Choroid plexus epithelial cell (primary cell): ENCODE results near the gene SLC9A8.

Source experiments
- DNase-seq: peaks from one replicate; pipeline ENCODE4 v3.0.0-alpha.2; 2010; ENCODE audit warnings: low read depth
- H3K4me3 ChIP-seq: 2 replicates; pipeline ENCODE4 v1.5.1; 2011; ENCODE audit warnings: low read depth, mild to moderate bottlenecking, control low read depth, low read length, moderate library complexity
- TF ChIP-seq, protein P1 (sequence below): conservative IDR thresholded peaks from 2 replicates; pipeline ENCODE4 v1.5.1; 2011; ENCODE audit warnings: low read depth, mild to moderate bottlenecking, control low read depth, inconsistent platforms, low read length, moderate library complexity

The SLC9A8 gene

DNA sequence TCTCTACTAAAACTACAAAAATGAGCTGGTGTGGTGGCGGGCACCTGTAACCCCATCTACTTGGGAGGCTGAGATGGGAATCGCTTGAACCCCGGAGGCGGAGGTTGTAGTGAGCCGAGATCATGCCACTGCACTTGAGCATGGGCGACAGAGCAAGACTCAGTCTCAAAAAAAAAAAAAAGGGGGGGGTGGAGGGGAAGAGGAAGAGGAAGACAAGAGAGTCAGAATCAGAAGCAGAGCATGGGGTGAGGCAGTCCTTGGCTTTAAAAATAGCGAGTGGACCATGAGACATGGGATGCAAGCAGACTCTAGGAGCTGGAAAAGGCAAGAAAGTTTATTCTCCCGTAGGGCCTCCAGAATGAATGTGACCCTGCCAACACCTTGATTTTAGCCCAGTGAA is 3.9 kb upstream of the SLC9A8 start:
- H3K4me3 ChIP-seq: no peak overlapping the region
- TF ChIP-seq, protein P1, sequence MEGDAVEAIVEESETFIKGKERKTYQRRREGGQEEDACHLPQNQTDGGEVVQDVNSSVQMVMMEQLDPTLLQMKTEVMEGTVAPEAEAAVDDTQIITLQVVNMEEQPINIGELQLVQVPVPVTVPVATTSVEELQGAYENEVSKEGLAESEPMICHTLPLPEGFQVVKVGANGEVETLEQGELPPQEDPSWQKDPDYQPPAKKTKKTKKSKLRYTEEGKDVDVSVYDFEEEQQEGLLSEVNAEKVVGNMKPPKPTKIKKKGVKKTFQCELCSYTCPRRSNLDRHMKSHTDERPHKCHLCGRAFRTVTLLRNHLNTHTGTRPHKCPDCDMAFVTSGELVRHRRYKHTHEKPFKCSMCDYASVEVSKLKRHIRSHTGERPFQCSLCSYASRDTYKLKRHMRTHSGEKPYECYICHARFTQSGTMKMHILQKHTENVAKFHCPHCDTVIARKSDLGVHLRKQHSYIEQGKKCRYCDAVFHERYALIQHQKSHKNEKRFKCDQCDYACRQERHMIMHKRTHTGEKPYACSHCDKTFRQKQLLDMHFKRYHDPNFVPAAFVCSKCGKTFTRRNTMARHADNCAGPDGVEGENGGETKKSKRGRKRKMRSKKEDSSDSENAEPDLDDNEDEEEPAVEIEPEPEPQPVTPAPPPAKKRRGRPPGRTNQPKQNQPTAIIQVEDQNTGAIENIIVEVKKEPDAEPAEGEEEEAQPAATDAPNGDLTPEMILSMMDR: no peak
- no peak for DNase-seq

DNA sequence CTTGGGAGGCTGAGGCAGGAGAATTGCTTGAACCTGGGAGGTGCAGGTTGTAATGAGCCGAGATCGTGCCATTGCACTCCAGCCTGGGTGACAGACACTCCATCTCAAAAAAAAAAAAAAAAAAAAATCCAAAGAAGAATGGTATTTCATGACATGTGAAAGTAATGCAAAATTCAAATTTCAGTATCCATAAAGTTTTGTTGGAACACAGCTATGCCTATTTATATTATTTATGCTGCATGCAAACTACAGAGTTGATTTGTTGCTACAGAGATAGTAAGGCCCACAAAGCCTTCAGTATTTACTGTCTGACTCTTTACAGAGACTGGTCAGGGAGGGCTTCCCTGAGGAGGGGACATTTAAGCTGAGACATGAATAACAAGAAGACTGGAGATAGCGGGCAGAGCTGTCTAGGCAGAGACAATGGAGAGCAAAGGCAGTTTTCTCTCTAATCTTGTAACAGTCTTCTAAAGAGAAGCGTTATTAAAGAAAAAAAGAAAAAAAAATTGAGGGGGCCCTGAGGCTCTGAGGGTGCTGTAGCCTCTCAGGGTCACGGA is 2.7 kb upstream of the SLC9A8 start:
- no peak for DNase-seq
- H3K4me3 ChIP-seq: no peak overlapping the region
- TF ChIP-seq, protein P1: no peak

DNA sequence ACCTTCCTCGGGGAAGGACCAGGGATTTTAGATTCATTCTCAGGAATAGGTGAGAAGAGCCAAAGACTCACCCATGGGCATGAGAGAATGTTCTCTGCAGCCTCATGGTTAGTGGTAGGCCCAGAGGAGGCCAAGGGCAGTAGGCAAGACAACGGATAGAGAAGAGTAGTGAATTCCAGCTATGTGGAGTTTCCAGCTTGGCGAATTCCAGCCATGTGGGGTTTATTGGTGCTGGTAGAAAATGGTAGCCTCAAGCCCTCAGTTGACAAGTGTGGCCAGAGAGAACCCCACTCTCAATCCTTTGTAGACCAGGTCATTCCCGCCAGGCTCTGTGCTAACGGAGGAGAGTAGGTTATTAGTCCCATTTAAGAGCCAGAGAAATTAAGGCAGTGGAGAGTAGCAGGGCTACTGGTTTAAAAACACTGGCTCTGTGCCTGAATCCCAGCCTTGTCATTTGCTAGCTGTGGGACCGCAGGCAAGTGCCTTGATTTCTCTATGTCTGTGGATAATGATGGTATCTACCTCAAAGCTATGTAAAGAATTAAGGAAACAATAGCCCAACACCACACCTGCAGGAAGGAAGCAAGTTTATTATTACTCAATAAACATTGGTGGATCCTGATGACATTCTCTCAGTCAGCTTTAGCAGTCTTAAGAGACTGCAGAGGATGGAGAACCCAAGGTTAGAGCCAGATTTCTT is 2.0 kb upstream of the SLC9A8 start:
- TF ChIP-seq, protein P1: no peak
- no peak for DNase-seq
- H3K4me3 ChIP-seq: no peak overlapping the region

DNA sequence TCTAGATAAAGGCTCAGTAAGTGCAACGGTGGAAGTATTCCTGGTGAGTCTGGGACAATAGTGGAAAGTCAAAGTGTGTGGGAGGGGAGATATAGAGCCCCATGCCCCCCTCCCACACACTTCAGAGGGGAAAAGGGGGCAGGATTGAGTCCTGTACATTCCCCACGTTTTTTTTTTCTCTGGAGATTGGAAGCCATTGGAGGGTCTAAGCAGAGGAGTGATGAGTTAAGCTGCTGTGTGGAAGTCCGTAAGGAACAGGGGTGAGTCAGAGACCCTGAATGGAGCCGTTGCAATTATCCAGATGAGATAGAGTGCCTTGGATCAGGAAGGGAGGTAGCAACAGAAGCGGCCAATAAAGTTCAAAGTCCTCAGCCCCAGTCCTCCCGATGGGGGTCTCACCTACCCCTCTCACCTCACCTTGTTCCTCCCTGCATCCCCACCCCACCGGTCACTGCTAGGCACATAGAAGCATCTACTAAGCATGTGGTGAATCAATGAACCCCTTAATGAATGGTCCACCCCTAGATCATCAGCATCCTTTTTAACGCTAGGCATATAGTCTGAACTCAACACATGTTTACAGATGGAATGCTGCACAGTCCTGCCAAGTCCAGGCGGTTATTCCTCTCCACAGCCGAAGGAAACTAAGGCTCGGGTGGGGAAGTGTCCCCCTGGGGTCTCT is 662 bp upstream of the SLC9A8 start:
- peak overlapping the region; percentile 73 for H3K4me3 ChIP-seq
- TF ChIP-seq, protein P1: no peak
- no peak for DNase-seq

DNA sequence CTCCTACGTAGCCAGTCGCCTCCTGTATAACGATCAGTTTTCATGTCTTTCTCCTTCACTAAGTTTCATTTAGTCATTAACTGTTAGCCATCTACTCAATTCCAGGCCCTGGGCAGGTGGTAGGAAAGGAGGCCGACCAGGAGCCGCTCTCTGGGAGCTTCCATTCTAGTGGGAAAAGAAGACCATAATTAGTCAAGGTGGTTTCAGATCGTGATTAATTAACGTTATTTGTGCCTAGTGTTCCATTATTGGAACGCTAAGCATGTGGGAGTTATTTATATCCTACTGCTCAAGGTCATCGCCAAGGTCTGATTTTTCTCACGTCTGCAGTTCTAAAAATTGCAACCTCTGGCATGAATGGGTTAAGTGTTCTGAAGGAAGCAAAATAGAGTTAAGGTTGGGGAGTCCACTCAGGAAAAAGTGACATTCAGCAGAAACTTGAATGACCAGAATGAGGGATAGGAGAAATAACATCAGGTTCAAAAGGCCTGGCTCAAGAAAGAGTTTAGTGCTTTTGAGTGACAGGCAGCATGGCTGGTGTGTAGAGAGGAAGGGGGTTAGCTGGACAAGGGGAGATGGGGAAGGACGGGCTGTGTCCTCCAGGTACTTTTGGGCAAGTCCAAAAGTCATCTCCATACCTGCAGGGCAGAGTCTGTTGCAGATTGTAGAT is 812 bp downstream of the SLC9A8 start:
- TF ChIP-seq, protein P1: no peak
- peak overlapping the region; percentile 73 for H3K4me3 ChIP-seq
- no peak for DNase-seq

DNA sequence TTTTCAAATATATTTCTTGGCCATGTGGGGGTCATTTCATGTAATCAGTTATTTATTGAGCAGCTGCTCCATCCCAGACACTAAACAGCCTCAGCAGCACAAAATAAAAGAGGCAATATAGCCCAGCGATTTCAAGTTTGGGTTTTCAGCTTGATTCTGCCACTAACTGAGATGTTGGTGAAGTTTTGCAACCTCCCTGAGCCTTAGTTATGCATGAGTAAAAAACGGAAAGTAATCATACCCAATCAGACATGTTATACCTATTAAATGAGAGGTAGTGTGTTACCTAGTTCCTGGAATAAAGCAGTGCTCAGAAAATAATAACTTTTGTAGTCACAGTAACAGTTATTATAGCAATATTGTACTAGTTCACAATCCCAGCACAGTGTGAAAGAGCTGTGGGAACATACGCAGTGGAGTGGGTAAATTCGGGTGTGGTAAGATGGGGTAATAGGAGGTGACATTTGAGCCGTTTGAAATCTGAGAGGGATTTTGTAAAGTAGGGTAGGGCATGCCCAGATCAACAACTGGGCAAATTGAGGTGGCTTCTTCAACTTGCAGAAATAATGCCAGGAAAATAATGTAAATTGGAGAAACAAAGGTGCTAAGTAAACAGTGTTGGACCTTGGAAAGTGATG is 1.5 kb downstream of the SLC9A8 start:
- H3K4me3 ChIP-seq: no peak overlapping the region

More for the DNA sequence above, 1.5 kb downstream of the SLC9A8 start:
- DNase-seq: no peak
- TF ChIP-seq, protein P1: no peak
